ENCODE data around the gene PRKAA1. TPM values are rescaled to one million over a fixed set of nuclear protein-coding genes. Genes with fewer than 3 reads are reported as not detected.
"Not testable (repeated sequence)": the region's sequence is repeated elsewhere in the genome, so short reads cannot be mapped to it uniquely, and the experiment has no call there.

PRKAA1 gene
- total RNA-seq, 1 experiment from 2014 or later: 84.5 TPM

DNA sequence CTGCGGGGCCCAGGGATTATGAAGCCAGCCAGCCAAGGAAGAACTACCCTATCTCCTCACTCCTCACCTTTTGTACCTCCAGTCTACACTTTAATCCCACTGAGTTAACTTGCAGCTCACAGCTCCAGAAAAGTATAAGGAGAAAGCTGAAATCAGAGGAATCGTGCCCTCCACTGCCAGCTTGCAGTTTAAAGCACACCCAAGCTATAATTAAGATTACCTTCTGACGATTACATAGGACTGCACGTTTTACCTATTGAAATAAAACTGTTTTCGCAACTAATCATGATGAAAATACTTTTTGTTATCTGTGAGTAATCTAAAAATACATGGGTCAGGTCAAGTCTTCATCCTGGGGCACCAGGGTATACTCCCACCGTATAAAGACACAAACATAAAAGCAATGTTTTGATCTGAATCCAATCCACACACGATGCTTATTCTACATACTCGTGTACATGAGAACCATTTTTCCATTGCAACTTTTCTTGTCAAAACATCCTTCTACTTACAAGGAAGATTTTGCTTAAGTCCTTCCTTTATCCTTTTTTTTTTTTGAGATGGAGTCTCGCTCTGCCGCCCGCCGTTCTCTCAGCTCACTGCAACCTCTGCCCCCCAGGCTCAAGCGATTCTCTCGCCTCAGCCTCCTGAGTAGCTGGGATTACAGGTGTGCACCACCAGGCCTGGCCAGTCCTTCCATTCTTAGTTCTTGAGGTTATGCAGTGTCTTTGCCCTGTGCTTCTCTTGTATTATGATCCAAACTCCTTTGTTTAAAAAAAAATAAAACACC is 29.2 kb upstream of the PRKAA1 start:
- ATAC-seq (no peak), DNase-seq (no peak)
- H3K4me3 ChIP-seq (ENCODE audit: low read length): no peak overlapping the region
- no peak overlapping the region for H3K9ac ChIP-seq (ENCODE audit: low read length)
- H3K27me3 ChIP-seq (ENCODE audit: low read length): no peaks in the 10 kb centered on the region
- H4K20me1 ChIP-seq (ENCODE audit: low read length): peaks cover 56% of the 10 kb centered on the region
- no peak overlapping the region for H3K27ac ChIP-seq (ENCODE audit: low read length)
- no TSS peak for BruUV-seq (replicated peaks)
- H3K4me2 ChIP-seq (ENCODE audit: low read length): no peak overlapping the region
- H3F3A ChIP-seq (ENCODE audit: low read length, unreplicated experiment): peaks cover 35% of the 10 kb centered on the region
- H3K36me3 ChIP-seq (ENCODE audit: low read depth, low read length): peaks cover 58% of the 10 kb centered on the region
- intact Hi-C loops (cut with micrococcal nuclease): no loop called here
- TF ChIP-seq EZH2phosphoT487 (IDR thresholded peaks at IDR 0.05; ENCODE audit: borderline replicate concordance, low read length): no peak
- TF ChIP-seq EZH2 (IDR thresholded peaks at IDR 0.05; ENCODE audit: low read length, unreplicated experiment): no peak
- TF ChIP-seq CTCF (conservative IDR thresholded peaks at IDR 0.05; ENCODE audit: low read depth, low read length): no peak
- no peak overlapping the region for H2AFZ ChIP-seq (ENCODE audit: low read length)
- ChIA-PET POLR2A (ENCODE audit: unreplicated experiment) (no interaction called here), CTCF (no interaction called here)
- no peaks in the 10 kb centered on the region for H3K9me3 ChIP-seq (ENCODE audit: low read length)
- H3K4me1 ChIP-seq (ENCODE audit: insufficient read depth, low read length): peaks cover 10% of the 10 kb centered on the region
- H3K9me2 ChIP-seq (replicated peaks; ENCODE audit: low read length): no peaks in the 10 kb centered on the region
- peaks cover 19% of the 10 kb centered on the region for H3K79me2 ChIP-seq (ENCODE audit: low read length)

GRCh38 chr5:40826489-40827187 is 28.5 kb upstream of the PRKAA1 start:
- H3K9ac ChIP-seq (ENCODE audit: low read length): no peak overlapping the region
- intact Hi-C loops (cut with micrococcal nuclease): no loop called here
- H2AFZ ChIP-seq (ENCODE audit: low read length): no peak overlapping the region
- H4K20me1 ChIP-seq (ENCODE audit: low read length): peaks cover 49% of the 10 kb centered on the region
- ATAC-seq: no peak
- no peak for DNase-seq
- H3K4me1 ChIP-seq (ENCODE audit: insufficient read depth, low read length): peaks cover 3% of the 10 kb centered on the region; the same call in 1 of the 2 replicates
- no peak overlapping the region for H3K27ac ChIP-seq (ENCODE audit: low read length)
- H3F3A ChIP-seq (ENCODE audit: low read length, unreplicated experiment): peaks cover 29% of the 10 kb centered on the region
- no peak for TF ChIP-seq CTCF (conservative IDR thresholded peaks at IDR 0.05; ENCODE audit: low read depth, low read length)
- TF ChIP-seq EZH2 (IDR thresholded peaks at IDR 0.05; ENCODE audit: low read length, unreplicated experiment): no peak
- no peak for TF ChIP-seq EZH2phosphoT487 (IDR thresholded peaks at IDR 0.05; ENCODE audit: borderline replicate concordance, low read length)
- POLR2A ChIA-PET (ENCODE audit: unreplicated experiment): no interaction called here
- peaks cover 11% of the 10 kb centered on the region for H3K79me2 ChIP-seq (ENCODE audit: low read length)
- peaks cover 50% of the 10 kb centered on the region for H3K36me3 ChIP-seq (ENCODE audit: low read depth, low read length)
- no peak overlapping the region for H3K4me3 ChIP-seq (ENCODE audit: low read length)
- no peaks in the 10 kb centered on the region for H3K9me3 ChIP-seq (ENCODE audit: low read length)
- no peaks in the 10 kb centered on the region for H3K27me3 ChIP-seq (ENCODE audit: low read length)
- BruUV-seq (replicated peaks): no TSS peak
- CTCF ChIA-PET: no interaction called here
- no peaks in the 10 kb centered on the region for H3K9me2 ChIP-seq (replicated peaks; ENCODE audit: low read length)
- H3K4me2 ChIP-seq (ENCODE audit: low read length): no peak overlapping the region

DNA sequence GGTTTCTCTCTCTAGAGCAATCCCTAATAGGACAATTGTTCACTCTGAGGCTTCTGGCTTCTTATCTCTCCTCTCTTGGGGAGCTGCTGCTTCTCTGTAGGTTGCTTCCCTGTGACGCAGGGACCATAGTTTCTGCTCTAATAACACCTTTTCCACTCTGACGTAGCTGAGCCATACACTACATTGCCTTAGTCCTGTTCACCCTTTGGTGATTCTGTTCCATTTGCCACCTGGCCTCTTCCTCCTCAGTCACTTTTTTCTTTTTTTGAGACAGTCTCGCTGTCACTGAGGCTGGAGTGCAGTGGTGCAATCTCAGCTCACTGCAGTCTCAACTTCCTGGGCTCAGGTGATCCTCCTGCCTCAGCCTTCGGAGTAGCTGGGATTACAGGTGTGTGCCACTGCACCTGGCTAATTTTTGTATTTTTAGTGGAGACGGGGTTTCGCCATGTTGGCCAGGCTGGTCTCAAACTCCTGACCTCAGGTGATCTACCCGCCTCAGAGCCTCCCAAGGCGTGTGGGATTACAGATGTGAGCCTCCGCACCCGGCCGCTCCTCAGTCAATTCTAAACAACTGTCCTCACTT is 27.4 kb upstream of the PRKAA1 start:
- H3K4me1 ChIP-seq (ENCODE audit: insufficient read depth, low read length); POLR2A ChIA-PET (ENCODE audit: unreplicated experiment); ATAC-seq; H3K9me2 ChIP-seq (replicated peaks; ENCODE audit: low read length); BruUV-seq (replicated peaks); H3K79me2 ChIP-seq (ENCODE audit: low read length); H2AFZ ChIP-seq (ENCODE audit: low read length); H3K4me3 ChIP-seq (ENCODE audit: low read length); H3K27me3 ChIP-seq (ENCODE audit: low read length); CTCF ChIA-PET; H3K4me2 ChIP-seq (ENCODE audit: low read length); H3K27ac ChIP-seq (ENCODE audit: low read length); DNase-seq; H3K9me3 ChIP-seq (ENCODE audit: low read length); intact Hi-C loops (cut with micrococcal nuclease); H3K9ac ChIP-seq (ENCODE audit: low read length): not testable (repeated sequence)
- Histone ChIP-seq H3F3A (ENCODE audit: low read length, unreplicated experiment) (peaks cover 21% of the 10 kb centered on the region), H4K20me1 (ENCODE audit: low read length) (peaks cover 38% of the 10 kb centered on the region), H3K36me3 (ENCODE audit: low read depth, low read length) (peaks cover 40% of the 10 kb centered on the region)

All from PC-3 (cell line).